Measurements from ENCODE around the gene USP36.
"Not testable (repeated sequence)": the region's sequence is repeated elsewhere in the genome, so short reads cannot be mapped to it uniquely, and the experiment has no call there.

Gene USP36

DNA sequence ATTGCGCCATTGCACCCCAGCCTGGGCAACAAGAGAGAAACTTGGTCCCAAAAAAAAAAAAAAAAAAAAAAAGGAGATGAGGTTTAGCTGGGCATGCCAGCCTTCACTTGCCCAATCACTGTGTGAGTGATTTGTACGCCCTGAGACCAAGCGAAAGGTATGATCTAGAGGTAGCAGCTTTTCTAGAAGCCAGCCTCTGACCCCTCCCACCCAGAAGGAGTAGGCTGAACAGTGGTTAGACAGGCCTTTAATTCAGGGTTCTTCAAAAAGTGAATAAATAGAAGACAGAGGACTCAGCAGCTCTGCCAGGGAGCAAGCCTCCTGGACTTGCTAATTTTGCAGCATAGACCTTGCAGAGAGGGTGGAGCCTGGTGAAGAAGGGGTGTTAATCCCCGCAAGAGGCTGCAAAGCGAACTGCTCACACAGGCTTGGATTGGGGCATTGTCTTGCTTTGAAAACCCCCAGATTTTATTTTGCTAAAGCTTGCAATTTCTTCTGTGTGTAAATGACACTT is 51.4 kb downstream of the USP36 start:
- no peak for DNase-seq

DNA sequence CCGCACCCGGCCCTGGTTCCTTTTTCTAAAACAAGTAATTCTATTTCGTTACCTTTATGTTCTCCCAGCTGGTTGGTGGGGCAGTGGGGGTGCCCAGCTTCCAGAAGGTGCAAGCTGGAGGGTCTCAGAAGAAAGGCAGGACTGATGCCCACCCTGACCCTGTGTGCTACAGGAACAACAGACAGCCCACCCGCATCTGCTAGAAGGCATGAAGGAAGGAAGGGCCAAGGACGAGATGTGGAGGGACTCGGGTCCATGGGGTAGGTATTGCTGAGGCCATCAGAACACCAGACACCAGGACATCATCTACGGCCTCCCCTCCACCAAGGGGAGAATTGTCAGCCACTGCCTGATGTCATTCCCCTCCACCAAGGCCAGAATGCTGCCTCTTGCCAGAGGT is 52.2 kb downstream of the USP36 start:
- no peak for DNase-seq

DNA sequence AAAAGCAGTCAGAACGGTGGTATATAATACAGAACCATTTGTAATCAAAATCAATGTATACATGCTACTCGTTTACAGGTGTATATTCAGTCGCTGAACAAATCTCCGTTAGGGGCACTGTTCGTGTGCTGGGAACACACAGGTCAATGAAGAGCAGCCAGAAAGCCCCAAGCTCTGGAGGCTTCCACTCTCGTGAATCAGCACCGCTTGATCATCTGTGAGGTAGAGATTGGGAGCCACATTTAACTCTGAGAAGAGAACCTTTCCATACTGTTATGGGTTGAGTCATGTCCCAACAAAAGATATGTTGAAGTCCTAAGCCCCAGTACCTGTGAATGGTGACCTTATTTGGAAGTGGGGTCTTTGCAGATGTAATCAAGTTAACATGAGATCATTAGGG is 53.2 kb downstream of the USP36 start:
- no peak for DNase-seq

DNA sequence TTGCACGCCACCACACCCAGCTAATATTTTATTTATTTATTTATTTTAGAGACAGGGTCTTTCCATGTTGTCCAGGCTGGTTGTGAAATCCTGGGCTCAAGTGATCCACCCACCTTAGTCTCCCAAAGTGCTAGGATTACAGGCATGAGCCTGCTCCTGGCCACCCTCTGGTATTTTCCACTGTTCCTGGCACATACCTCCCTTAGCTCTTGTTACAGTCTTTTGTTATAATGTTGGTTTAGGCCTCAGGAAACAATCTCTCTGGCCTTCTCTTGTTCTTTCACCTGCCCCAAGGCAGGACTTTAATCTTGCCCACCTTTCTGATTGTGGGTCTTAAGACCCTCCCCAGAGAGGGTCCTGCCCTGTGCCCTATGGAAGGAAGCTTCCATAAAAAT is 55.0 kb downstream of the USP36 start:
- no peak for DNase-seq

DNA sequence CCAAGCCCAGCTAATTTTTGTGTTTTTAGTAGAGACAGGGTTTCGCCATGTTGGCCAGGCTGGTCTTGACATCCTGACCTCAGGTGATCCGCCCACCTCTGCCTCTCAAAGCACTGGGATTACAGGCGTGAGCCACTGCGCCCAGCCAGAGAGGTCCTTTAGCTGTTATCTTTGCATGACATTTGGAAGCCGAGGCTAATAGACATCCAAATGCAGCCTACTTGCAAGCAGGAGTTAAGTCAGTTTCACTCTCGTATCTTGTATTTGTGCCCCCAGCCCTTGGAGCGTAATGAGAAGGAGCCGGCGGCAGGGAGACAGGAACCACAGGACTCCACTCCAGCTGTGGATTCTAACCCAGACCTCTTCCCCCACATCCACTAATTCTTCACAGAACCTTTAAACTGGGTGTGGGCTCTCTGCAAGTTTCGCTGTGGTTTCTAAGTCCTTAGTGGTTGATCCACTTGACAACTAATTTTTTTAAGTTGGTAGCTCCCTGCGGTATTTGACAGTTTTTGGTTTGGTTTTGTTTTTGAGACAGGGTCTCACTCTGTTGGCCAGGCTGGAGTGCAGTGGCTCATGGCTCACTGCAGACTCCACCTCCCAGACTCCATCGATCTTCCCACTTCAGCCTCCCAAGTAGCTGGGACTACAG is 55.5 kb downstream of the USP36 start:
- no peak for DNase-seq

DNA sequence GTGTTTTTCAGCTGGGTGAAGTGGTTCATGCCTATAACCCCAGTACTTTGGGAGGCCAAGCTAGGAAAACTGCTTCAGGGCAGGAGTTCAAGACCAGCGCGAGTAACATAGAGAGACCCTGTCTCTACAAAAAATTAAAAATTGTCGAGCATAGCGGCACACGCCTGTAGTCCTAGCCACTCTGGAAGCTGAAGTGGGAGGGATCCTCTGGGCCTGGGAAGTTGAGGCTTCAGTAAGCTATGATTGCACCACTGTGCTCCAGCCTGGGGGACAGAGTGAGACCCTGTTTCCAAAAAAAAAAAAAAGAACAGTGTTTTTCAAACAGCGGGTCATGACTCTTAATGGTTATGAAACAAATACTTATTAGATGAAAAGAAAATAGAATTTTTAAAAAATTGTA is 56.3 kb downstream of the USP36 start:
- no peak for DNase-seq

DNA sequence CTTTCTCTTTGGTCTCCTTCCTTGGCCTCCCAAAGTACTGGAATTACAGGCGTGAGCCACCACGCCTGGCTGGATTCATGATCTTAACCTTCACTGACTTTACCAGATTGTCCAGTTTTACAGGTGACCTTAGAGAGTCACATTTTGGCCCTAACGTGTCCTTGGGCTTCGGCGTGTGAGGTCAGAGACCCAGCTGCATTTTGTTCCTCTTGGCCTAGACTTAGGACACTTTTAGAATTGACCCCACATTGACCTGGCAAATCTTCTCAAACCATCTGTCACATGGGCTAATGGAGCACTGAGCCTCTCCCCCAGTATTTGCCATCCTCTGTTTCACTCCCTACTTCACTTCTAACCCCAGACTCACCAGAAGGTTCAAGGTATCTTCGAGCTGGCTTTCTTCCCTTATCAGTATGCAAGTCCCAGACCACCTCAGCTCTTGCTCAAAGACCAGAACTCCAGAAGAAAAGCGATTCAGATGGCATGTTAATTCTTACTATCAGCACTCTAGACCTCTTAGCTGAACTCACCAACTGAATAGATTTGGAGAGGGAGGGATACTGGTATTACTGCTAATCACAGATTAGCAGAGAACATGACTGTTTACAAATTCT is 56.8 kb downstream of the USP36 start:
- no peak for DNase-seq

DNA sequence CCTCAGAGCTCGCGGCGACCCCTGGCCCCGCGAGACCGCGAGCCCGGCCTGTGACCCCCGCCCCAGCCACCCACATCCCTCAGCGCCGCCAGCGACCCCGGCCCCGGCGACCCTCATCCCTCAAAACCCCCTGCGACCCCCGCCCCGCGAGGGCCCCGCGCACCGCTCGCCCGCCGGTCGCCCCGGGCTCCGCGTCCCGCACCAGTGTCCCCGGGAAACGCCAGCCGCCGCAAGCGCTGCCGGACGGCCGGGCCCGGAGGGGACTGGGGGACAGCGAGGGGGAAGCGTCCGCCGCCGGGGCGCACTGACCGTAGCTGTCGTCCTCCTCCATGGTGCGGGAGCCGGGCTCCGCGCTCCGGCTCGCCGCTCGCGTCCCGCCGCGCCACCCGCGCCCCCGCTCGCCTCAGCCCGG is 58.7 kb downstream of the USP36 start, which contains the start of gene CYTH1:
Gene CYTH1 (minus strand): TSS at position 381 of the 412 bp plus-strand sequence. CDS start 50 bp downstream, at position 331.
- no peak for DNase-seq

DNA sequence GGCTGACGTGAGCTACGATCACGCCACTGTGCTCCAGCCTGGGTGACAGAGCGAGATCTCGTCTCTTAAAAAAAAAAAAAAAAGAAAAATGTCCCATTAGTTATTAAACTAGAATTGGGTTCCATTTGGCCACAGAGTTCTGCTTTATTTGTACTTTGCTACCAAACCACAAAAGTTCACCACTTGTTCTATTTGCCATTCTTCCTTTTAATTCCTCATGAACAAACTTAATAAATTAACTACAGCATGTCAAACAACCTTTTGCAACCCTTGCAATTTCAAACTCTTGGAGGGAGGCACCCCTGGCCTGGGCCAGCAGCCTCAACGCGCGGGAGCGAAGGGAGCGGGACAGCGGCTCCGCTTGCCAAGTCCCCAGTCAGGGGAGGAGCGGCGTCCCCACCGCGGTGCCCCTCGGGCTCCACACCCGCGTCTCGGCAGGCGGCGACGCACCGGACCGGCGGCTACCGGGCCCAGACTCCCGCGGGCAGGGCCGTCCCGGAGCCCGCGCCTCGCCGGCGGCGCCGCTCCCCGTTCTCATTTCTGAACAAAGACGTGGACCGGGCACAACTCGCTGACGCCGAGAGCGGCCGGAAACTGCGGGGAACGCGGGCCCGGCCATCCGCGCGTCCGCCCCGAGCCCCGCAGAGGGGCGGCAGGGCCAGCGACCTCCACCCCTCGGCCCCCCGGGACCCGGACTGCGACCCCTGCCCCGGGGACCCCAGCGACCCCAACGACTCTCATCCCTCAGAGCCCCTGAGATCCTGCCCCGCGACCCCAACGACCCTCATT is 59.3 kb downstream of the USP36 start:
- DNase-seq = peak; percentile 58

DNA sequence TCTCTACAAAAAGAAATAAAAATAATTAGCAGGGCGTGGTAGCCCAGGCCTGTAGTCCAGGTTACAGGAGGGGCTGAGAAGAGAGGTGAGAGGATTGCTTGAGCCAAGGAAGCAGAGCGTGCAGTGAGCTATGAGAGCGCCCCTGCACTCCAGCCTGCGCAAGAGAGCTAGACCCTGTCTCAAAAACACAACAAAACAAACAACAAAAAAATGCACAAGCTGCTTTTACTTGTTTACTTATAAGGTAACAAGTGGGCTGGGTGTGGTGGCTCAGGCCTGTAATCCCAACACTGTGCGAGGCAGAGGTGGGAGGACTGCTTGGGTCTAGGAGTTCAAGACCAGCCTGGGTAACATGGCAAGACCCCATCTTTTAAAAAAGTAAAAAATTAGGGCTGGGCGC is 60.3 kb downstream of the USP36 start:
- no peak for DNase-seq

DNA sequence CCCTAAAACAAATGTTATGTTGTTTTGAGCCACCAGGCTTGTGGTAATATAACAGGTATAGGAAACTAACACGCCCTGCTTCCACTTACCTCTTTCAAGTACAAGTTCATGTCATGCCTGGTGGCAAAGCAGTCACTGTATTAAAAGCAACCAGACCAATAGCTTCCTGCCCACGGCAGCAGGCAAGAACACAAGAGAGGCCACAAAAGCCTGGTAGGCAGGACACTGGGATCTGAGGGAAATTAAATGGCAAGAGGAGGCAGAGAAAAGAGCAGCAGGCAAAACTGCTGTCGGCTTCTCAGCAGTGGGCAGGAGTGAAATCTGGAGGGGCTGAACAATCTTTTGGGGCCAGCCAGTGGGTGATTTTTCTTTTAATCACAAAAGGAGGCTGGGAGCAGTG is 60.8 kb downstream of the USP36 start:
- DNase-seq = peak; percentile 85

DNA sequence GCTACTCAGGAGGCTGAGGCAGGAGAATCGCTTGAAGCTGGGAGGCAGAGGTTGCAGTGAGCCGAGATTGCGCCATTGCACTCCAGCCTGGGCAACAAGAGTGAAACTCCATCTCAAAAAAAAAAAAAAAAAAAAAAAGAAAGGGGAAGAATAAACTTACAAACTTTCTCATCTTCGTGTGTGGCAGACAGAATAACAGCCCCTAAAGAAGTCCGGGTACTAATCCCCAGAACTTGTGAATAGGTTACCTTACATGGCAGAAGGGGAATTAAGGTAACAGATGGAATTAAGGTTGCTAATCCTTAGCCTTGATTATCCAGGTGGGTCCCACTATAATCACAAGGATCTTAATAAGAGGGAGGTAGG is 61.3 kb downstream of the USP36 start:
- not testable (repeated sequence) for DNase-seq

DNA sequence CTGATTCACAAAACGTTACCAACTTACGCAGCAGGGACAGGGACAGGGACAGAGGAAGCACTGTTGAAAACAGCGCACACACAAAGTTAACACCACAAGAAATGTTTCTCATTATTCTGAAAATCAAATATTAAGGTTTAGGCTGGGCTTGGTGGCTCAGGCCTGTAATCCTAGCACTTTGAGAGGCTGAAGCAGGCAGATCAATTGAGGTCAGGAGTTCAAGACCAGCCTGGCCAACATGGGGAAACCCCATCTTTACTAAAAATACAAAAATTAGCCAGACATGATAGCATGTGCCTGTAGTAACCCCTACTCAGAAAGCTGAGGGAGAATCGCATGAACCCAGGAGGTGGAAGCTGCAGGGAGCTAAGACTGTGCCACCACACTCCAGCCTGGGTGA is 62.7 kb downstream of the USP36 start:
- peak; percentile 35 for DNase-seq

DNA sequence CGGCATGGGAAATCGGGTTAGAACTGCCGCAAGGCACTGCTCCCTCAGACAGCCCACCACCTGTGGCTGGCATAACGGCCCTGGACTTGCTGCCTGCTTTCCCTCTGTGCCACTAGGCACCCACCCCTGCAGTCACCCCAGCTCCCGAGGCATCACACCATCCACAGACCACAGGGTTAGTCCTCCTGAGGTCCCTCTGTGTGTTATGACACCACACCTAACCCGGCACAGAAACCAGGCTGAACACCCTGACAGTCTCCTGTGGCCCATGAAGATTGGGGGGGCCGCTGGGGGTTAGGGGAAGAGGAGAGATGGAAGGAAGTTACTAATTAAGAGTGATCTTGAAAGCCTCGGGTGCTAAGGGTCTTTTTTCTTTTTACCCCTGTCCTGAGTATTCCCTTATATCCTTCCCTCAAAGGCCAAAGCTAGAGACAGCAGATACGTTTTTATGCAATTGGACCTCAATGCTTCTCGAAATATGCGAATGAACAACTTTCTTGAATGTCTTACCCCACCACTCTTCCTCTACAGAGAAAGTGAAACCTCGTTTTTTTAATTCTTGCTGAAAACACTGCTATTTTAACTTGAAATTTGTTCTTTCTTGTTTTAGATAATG is 65.5 kb downstream of the USP36 start:
- DNase-seq = peak; percentile 89

DNA sequence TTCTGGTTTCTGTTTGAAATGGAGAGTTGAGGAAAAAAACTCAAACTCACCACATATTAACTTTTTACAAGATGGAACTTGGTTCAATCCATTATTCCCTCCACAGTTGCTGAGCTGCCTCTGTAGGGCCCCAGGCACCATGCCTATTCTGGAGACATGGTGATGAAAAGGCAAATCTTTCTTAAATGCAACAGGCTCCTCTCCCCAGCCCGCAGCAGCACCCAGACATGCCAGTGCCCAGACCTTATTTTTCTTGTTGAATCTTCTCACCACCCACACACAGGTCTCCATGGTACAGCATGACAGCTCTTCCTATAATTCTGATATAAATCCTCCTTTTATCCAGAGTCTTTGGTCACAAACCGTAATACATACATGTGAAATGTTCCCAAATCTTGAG is 66.2 kb downstream of the USP36 start:
- DNase-seq = peak; percentile 48

DNA sequence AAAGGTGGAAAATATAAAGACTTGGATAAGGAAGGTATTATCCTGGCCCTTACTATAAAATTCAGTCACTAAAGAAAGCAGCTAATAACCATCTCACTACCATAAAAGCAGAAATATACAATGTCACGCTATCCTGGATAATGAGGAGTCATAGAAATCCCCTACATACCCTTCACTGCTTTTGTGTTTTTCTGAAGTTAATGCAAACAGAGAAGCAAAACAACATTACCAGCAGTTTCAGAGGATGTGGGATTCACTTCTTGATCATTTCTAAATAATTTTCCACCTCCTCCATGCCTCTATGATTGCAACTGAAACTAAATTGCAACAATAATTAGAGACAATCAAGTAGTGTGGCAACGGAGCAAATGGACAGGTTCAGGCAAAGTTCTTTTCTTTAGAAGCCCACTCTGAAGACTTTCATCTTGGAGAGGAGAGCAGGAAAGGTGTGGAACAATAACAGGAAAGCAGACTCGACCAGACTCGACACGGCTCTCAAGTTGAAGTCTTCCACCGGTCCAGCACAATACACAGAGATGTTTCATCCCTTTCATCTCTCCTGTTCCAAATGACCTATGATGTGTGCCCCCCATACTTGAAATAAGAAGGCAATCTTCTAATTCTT is 68.7 kb downstream of the USP36 start:
- DNase-seq = peak; percentile 82

DNA sequence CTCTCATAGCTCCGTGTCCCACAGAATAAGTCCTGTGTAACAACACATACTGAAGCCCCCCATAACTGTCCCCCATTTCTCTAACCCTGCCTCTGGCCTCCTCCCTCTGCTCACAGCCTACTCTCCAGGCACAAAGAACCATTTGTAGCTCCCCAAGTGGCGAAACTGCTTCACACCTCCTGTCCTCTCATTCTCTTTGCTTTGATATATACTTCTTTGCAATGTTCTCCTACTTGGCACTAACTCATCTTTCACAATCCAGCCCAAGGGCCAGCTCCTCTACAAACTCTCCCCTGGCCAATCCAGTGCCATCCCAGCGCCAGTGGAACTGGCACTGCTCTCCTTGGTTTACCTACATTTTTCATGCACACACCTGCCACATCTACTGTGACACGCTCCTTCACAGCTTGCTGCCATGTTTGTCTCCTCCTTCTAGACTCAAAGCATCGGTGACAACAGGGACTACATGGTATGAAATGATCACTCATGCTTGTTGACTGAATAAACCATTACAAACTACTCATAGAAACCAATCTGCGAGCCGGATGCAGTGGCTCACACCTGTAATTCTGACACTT is 71.3 kb downstream of the USP36 start:
- peak; percentile 46 for DNase-seq

DNA sequence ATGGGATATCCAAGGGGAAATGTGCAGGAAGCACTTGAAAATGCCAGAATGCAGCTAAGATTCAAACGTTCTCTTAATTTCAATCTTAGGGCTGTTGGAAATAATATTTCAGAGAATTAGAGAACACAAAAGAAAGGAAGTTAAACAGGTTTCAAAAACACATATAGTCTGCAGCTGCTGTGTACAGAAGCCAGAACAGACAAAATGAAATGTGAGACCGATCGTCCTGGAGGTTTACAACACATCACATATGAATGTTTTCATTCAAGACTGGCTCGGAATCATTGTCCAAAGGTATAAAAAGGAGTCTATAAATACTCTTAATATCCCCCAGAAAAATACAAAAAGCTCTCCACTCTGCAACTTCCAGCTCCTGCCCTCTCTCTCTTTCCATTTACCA is 72.8 kb downstream of the USP36 start:
- no peak for DNase-seq

DNA sequence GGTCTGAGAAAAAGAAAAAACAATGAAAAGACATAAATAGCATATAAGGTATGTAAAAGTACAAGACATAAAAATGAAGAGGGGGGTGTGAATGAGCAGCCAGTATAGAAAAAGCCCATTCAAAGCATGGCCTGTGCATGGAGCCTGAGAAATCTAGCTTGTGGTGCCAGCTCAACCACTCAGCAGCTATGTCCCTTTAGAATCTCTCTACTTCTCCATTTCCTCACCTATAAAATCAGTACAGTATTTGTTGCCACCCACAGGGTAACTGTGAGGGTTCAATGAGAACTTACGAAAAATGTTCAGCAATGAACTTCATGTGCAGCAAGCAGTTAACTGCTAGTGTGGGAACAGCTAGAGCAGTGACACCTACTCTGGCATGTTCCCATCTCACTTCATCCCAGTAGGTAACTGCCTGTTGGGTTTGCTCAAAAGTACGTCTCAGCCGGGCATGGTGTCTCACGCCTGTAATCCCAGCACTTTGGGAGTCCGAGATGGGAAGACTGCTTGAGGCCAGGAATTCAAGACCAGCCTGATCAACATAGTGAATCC is 73.8 kb downstream of the USP36 start:
- DNase-seq = no peak

DNA sequence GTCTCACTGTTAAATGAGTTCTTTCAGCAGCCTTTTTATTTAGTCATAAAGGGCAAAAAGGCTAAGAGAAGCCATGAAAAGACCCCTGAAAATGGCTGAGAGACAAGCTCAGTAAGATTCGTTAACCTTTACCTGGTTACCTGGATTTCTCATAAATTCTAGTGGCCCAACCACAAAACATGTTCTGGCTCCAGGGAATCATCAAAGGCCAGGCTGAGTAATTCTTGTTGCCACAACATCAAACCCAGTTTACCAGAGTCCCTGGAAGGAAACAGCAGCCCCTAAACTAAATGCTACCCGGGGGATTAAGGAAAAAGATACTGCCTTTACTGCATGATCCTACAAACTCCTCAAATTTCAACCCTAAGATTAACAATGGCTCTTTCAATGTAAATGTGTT is 74.4 kb downstream of the USP36 start:
- DNase-seq = no peak

DNA sequence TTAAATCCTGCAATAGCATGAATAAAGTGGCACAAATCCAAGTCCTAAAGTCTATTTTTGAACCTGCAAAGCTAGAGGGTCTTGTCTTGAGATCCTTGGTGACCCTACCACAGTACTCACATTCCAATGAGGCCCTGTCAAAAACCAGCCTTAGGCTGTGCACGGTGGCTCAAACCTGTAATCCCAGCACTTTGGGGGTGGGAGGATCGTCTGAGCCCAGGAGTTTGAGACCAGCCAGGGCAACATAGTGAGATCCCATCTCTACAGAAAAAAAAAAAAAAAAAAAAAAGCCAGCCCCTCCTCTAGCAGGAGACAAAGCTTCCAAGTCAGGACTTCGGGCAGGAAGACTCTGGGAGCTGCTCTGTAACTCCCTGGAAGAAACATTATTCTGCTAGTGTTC is 74.8 kb downstream of the USP36 start:
- DNase-seq = no peak

DNA sequence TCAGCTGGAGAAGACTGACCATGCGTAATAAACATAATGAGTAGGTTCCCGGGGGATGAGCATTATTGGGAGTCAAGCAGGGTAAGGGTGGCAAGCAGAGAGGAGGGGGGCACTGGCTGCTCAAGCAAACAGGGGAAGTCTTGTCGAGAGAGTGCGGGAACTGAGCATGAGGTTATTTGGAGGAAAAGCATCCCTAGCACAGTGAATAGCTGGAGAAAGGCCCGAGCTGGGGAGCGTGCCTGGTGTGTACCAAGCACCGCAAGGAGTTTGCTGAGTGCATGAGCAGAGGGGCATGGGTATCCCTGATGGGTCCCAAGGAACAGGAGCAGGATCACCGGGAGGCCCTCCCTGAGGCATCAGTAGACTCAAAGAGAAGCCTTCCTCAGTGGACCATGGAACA is 75.7 kb downstream of the USP36 start:
- no peak for DNase-seq
